Liver (tissue), 9 donors: ENCODE data around the gene DDX11. TPM values are rescaled to one million over a fixed set of nuclear protein-coding genes. Genes with fewer than 3 reads are reported as not detected.
"Not testable (repeated sequence)": the region's sequence is repeated elsewhere in the genome, so short reads cannot be mapped to it uniquely, and the experiment has no call there.

Experiments
- DNase-seq: peaks from one replicate; pipeline ENCODE4 v3.0.0-alpha.2; 2017; ENCODE audit warnings: low spot score
- H3K27ac ChIP-seq, 2 donors: one replicate each; pipeline ENCODE4 v1.7.0; 2013; ENCODE audit warnings: inconsistent platforms in 2 of 2, low read length in 2 of 2, control low read depth in 1 of 2, low read depth in 1 of 2, mild to moderate bottlenecking in 1 of 2
- H3K27me3 ChIP-seq, 4 donors: one replicate each; pipeline versions ENCODE4 v1.6.1 to v1.7.0; 2013; ENCODE audit warnings: low read length in 3 of 4, inconsistent platforms in 1 of 4, mild to moderate bottlenecking in 1 of 4, moderate library complexity in 1 of 4; ENCODE audit not compliant: control insufficient read depth in 4 of 4, insufficient read depth in 4 of 4
- H3K36me3 ChIP-seq, 4 donors: one replicate each; pipeline versions ENCODE4 v1.6.1 to v1.7.0; 2013; ENCODE audit warnings: low read length in 3 of 4, mild to moderate bottlenecking in 3 of 4, low read depth in 1 of 4, moderate library complexity in 1 of 4; ENCODE audit not compliant: control insufficient read depth in 4 of 4, insufficient read depth in 3 of 4
- H3K4me1 ChIP-seq, 4 donors: one replicate each; pipeline versions ENCODE4 v1.6.1 to v1.7.0; 2013; ENCODE audit warnings: low read length in 3 of 4, mild to moderate bottlenecking in 3 of 4, moderate library complexity in 1 of 4; ENCODE audit not compliant: control insufficient read depth in 4 of 4, insufficient read depth in 4 of 4
- H3K4me3 ChIP-seq, 3 donors: one replicate each; pipeline versions ENCODE4 v1.6.1 to v1.7.0; 2013; ENCODE audit warnings: low read length in 3 of 3, control low read depth in 1 of 3, low read depth in 1 of 3, mild to moderate bottlenecking in 1 of 3
- H3K9ac ChIP-seq, 2 donors: one replicate each; pipeline ENCODE4 v1.7.0; 2013; ENCODE audit warnings: low read length in 2 of 2, mild to moderate bottlenecking in 2 of 2, moderate library complexity in 2 of 2, control low read depth in 1 of 2, low read depth in 1 of 2
- H3K9me3 ChIP-seq, 4 donors: one replicate each; pipeline versions ENCODE4 v1.6.1 to v1.7.0; 2013; ENCODE audit warnings: low read length in 3 of 4; ENCODE audit not compliant: control insufficient read depth in 4 of 4
- CTCF ChIP-seq: fragments of 150-350 bp; IDR thresholded peaks from 2 replicates; pipeline ENCODE4 v1.5.1; 2017; ENCODE audit warnings: improper control_type of control experiment, low read depth, low read length; ENCODE audit not compliant: missing input control
- EGR1 ChIP-seq, 2 donors: IDR thresholded peaks; 2 replicates each; pipeline ENCODE4 v1.6.1; 2016 to 2018; ENCODE audit warnings: antibody characterized with exemption in 2 of 2, low read depth in 2 of 2
- FOXA1 ChIP-seq: IDR thresholded peaks from 2 replicates; pipeline ENCODE4 v1.6.1; 2016; ENCODE audit warnings: antibody characterized with exemption
- FOXA2 ChIP-seq: IDR thresholded peaks from 2 replicates; pipeline ENCODE4 v1.6.1; 2016; ENCODE audit warnings: antibody characterized with exemption
- GABPA ChIP-seq, 2 donors: IDR thresholded peaks in 1 of 2; conservative IDR thresholded peaks in 1 of 2; 2 replicates each; pipeline ENCODE4 v1.6.1; 2016; ENCODE audit warnings: antibody characterized with exemption in 2 of 2, mild to moderate bottlenecking in 1 of 2, moderate library complexity in 1 of 2
- HNF4A ChIP-seq, 2 donors: conservative IDR thresholded peaks; 2 replicates each; pipeline ENCODE4 v1.6.1; 2016; ENCODE audit warnings: antibody characterized with exemption in 2 of 2, mild to moderate bottlenecking in 2 of 2
- HNF4G ChIP-seq: IDR thresholded peaks from 2 replicates; pipeline ENCODE4 v1.6.1; 2016; ENCODE audit warnings: antibody characterized with exemption
- JUND ChIP-seq, 2 donors: IDR thresholded peaks; 2 replicates each; pipeline ENCODE4 v1.6.1; 2016; ENCODE audit warnings: antibody characterized with exemption in 2 of 2
- NR2F2 ChIP-seq: IDR thresholded peaks from 2 replicates; pipeline ENCODE4 v1.6.1; 2016; ENCODE audit warnings: antibody characterized with exemption
- RAD21 ChIP-seq, 2 donors: IDR thresholded peaks; 2 replicates each; pipeline ENCODE4 v1.6.1; 2016; ENCODE audit warnings: antibody characterized with exemption in 2 of 2, mild to moderate bottlenecking in 2 of 2
- RXRA ChIP-seq, 2 donors: IDR thresholded peaks; 2 replicates each; pipeline ENCODE4 v1.6.1; 2017 to 2018; ENCODE audit warnings: antibody characterized with exemption in 2 of 2, mild to moderate bottlenecking in 1 of 2
- SP1 ChIP-seq: IDR thresholded peaks from 2 replicates; pipeline ENCODE4 v1.6.1; 2018; ENCODE audit warnings: antibody characterized with exemption, mild to moderate bottlenecking
- TAF1 ChIP-seq: conservative IDR thresholded peaks from 2 replicates; pipeline ENCODE4 v1.6.1; 2016; ENCODE audit warnings: antibody characterized with exemption, mild to moderate bottlenecking
- YY1 ChIP-seq: IDR thresholded peaks from 2 replicates; pipeline ENCODE4 v1.6.1; 2016; ENCODE audit warnings: antibody characterized with exemption, mild to moderate bottlenecking
- WGBS: extraction: QIAGEN DNeasy Blood & Tissue Kit; methylation state at CpG from one replicate; pipeline ENCODE4 v1.1.7; 2013; 5-methylcytosine and 5-hydroxymethylcytosine counted together
- polyA plus RNA-seq, 2 donors: library from polyadenylated mRNA; stranded (reverse) in 1 of 2; unstranded in 1 of 2; fragments of 200-250 nt in 1 of 2; fragments of >200 nt in 1 of 2; fragmentation: Nextera tagmentation in 1 of 2; extraction: Ambion mirVana in 1 of 2; gene quantifications; one replicate each; pipeline versions ENCODE4 v1.2.1 to v1.2.3, GENCODE V29; 2013 to 2015
- total RNA-seq, 2 donors: library from RNA; depleted of rRNA; stranded (reverse); fragments of >200 nt; gene quantifications; one replicate each; pipeline ENCODE4 v1.2.3, GENCODE V29; 2014
- TF ChIP-seq, protein P1 (sequence below): IDR thresholded peaks from 2 replicates; pipeline ENCODE4 v1.6.1; 2016; ENCODE audit warnings: antibody characterized with exemption, mild to moderate bottlenecking
- TF ChIP-seq, protein P2 (sequence below): IDR thresholded peaks from 2 replicates; pipeline ENCODE4 v1.6.1; 2016; ENCODE audit warnings: antibody characterized with exemption
- TF ChIP-seq, protein P3 (sequence below): IDR thresholded peaks from 2 replicates; pipeline ENCODE4 v1.6.1; 2016; ENCODE audit warnings: antibody characterized with exemption
- TF ChIP-seq, protein P4 (sequence below): IDR thresholded peaks from 2 replicates; pipeline ENCODE4 v1.6.1; 2016; ENCODE audit warnings: antibody characterized with exemption
- donor health status: healthy.
- donor health status: healthy.
- donor health status: healthy.
- donor health status: healthy.
- donor health status: healthy.

The DDX11 gene
- total and polyA plus RNA-seq, 4 donors: 4.4 to 20.9 (median 9.3) TPM

- not testable (repeated sequence) for H3K4me1 ChIP-seq, H3K9ac ChIP-seq, H3K36me3 ChIP-seq, H3K27me3 ChIP-seq, H3K27ac ChIP-seq, H3K9me3 ChIP-seq, DNase-seq, H3K4me3 ChIP-seq
- WGBS: 83% methylated on average over 7 of the region's 7 CpGs
Observed at GRCh38 chr12:31052666-31053439, 20.8 kb upstream of the DDX11 start.

- not testable (repeated sequence) for H3K27me3 ChIP-seq, DNase-seq, H3K9ac ChIP-seq, H3K9me3 ChIP-seq, H3K4me3 ChIP-seq, H3K4me1 ChIP-seq, H3K27ac ChIP-seq, H3K36me3 ChIP-seq
- TF ChIP-seq RAD21 (IDR thresholded peaks at IDR 0.05): peak in 1 of 2 donors; percentile 24
- 93% methylated on average over 1 of the region's 1 CpG for WGBS
Observed at GRCh38 chr12:31053944-31054343, 19.7 kb upstream of the DDX11 start.

DNA sequence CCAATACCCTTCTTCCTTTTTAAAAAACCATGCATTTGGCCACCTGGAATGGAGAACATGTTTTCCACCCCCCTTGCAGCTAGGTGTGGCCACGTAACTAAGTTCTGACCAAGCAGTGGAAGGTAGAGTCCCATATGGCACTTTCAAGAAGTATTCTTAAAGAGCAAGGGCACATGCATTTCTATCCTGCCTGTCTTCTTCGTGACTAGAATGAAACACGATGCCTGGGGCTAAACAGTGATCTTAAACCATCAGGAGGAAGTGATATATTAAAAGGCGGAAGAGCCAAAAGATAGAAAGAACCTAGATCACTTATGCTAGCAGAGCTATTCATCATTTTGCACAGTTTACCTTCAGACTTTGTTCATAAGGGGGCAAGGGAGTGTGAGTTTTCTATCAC is 16.0 kb upstream of the DDX11 start:
- no peak for DNase-seq
- Histone ChIP-seq H3K36me3 (no peaks in the 10 kb centered on the region), H3K4me1 (no peaks in the 10 kb centered on the region), H3K9ac (no peak overlapping the region), H3K9me3 (no peaks in the 10 kb centered on the region), H3K4me3 (no peak overlapping the region), H3K27ac (no peak overlapping the region), H3K27me3 (no peaks in the 10 kb centered on the region)
- WGBS: 92% methylated on average over 4 of the region's 4 CpGs
- TF ChIP-seq FOXA1 (no peak), SP1 (no peak), YY1 (no peak), RXRA (IDR thresholded peaks at IDR 0.05) (no peak), GABPA (IDR thresholded peaks at IDR 0.05 in 1 of 2, conservative IDR thresholded peaks at IDR 0.05 in 1 of 2) (no peak), HNF4G (no peak), HNF4A (conservative IDR thresholded peaks at IDR 0.05) (no peak), TAF1 (no peak), RAD21 (IDR thresholded peaks at IDR 0.05) (no peak), FOXA2 (no peak), EGR1 (IDR thresholded peaks at IDR 0.05; ENCODE audit: low read depth in 2 of 2) (no peak), NR2F2 (no peak), JUND (IDR thresholded peaks at IDR 0.05) (no peak), CTCF (no peak)
- TF ChIP-seq, protein P1, sequence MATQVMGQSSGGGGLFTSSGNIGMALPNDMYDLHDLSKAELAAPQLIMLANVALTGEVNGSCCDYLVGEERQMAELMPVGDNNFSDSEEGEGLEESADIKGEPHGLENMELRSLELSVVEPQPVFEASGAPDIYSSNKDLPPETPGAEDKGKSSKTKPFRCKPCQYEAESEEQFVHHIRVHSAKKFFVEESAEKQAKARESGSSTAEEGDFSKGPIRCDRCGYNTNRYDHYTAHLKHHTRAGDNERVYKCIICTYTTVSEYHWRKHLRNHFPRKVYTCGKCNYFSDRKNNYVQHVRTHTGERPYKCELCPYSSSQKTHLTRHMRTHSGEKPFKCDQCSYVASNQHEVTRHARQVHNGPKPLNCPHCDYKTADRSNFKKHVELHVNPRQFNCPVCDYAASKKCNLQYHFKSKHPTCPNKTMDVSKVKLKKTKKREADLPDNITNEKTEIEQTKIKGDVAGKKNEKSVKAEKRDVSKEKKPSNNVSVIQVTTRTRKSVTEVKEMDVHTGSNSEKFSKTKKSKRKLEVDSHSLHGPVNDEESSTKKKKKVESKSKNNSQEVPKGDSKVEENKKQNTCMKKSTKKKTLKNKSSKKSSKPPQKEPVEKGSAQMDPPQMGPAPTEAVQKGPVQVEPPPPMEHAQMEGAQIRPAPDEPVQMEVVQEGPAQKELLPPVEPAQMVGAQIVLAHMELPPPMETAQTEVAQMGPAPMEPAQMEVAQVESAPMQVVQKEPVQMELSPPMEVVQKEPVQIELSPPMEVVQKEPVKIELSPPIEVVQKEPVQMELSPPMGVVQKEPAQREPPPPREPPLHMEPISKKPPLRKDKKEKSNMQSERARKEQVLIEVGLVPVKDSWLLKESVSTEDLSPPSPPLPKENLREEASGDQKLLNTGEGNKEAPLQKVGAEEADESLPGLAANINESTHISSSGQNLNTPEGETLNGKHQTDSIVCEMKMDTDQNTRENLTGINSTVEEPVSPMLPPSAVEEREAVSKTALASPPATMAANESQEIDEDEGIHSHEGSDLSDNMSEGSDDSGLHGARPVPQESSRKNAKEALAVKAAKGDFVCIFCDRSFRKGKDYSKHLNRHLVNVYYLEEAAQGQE: no peak
- TF ChIP-seq, protein P2, sequence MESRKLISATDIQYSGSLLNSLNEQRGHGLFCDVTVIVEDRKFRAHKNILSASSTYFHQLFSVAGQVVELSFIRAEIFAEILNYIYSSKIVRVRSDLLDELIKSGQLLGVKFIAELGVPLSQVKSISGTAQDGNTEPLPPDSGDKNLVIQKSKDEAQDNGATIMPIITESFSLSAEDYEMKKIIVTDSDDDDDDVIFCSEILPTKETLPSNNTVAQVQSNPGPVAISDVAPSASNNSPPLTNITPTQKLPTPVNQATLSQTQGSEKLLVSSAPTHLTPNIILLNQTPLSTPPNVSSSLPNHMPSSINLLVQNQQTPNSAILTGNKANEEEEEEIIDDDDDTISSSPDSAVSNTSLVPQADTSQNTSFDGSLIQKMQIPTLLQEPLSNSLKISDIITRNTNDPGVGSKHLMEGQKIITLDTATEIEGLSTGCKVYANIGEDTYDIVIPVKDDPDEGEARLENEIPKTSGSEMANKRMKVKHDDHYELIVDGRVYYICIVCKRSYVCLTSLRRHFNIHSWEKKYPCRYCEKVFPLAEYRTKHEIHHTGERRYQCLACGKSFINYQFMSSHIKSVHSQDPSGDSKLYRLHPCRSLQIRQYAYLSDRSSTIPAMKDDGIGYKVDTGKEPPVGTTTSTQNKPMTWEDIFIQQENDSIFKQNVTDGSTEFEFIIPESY: no peak
- TF ChIP-seq, protein P3, sequence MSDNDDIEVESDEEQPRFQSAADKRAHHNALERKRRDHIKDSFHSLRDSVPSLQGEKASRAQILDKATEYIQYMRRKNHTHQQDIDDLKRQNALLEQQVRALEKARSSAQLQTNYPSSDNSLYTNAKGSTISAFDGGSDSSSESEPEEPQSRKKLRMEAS: no peak
- TF ChIP-seq, protein P4, sequence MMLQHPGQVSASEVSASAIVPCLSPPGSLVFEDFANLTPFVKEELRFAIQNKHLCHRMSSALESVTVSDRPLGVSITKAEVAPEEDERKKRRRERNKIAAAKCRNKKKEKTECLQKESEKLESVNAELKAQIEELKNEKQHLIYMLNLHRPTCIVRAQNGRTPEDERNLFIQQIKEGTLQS: no peak

DNA sequence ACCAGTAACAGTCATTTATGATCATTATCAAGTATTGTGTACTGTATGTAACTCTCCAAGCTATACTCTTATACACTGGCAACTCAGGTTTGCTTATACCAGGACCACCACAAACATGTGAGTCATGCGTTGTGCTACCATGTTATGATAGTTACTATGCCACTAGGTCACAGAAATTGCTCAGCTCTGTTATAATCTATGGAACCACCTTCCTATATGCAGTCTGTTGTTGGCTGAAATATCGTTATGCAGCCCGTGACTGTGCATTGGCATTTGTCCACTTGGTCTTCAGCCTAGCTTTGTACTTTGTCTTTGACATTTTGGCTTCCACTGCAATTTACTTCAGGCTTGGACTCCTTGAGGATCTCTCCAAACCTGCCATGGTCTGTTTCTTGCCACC is 7.5 kb upstream of the DDX11 start:
- WGBS: 78% methylated on average over 3 of the region's 3 CpGs
- H3K27me3 ChIP-seq, H3K36me3 ChIP-seq, H3K9me3 ChIP-seq, H3K4me3 ChIP-seq, DNase-seq, H3K9ac ChIP-seq, H3K27ac ChIP-seq, H3K4me1 ChIP-seq: not testable (repeated sequence)
